Subcutaneous adipose tissue (tissue), 4 donors: ENCODE results near the gene TMEM117. TPM values are rescaled to one million over a fixed set of nuclear protein-coding genes. Genes with fewer than 3 reads are reported as not detected.

ENCODE experiments used
- total RNA-seq, 4 donors: library from RNA; depleted of rRNA; stranded (reverse); fragments of >200 nt; gene quantifications; one replicate each; pipeline ENCODE4 v1.1.0, GENCODE V29; 2016
- TF ChIP-seq, protein P1 (sequence below): fragments of 450-650 bp; IDR thresholded peaks from one replicate; pipeline ENCODE4 v1.5.1; 2016; ENCODE audit warnings: low read depth, mild to moderate bottlenecking, control low read depth, antibody characterized with exemption, moderate library complexity

The TMEM117 gene
- total RNA-seq, 4 donors from 2014 or later = 3.8 to 9.1 (median 7.6) TPM

DNA sequence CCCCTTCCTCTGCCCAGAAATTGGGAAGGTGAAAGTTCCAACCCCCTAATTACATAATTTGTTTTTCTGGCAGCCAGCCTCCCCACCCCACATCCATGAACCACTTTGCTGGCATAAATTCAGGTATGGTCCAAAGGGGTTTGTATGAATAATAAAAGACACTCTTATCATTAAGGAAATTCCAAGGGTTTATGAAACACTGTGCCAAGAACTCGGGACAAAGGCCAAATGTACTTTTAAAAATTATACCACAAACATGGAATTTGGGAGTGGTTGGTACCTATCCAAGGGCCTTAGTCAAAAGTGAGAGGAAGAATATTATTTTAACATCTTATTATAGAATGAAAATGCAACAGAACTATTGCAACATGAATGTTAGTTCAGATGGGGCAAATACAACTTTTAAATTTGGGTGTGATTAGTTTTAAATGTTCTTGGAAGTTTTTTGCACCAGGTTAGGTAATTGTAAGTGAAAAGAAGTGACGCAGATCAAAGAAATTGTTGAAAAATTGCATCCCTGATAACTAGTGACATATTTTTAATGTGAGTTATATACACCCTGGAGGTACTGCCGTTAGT, 217.8 kb downstream of the TMEM117 start:
- TF ChIP-seq, protein P1, sequence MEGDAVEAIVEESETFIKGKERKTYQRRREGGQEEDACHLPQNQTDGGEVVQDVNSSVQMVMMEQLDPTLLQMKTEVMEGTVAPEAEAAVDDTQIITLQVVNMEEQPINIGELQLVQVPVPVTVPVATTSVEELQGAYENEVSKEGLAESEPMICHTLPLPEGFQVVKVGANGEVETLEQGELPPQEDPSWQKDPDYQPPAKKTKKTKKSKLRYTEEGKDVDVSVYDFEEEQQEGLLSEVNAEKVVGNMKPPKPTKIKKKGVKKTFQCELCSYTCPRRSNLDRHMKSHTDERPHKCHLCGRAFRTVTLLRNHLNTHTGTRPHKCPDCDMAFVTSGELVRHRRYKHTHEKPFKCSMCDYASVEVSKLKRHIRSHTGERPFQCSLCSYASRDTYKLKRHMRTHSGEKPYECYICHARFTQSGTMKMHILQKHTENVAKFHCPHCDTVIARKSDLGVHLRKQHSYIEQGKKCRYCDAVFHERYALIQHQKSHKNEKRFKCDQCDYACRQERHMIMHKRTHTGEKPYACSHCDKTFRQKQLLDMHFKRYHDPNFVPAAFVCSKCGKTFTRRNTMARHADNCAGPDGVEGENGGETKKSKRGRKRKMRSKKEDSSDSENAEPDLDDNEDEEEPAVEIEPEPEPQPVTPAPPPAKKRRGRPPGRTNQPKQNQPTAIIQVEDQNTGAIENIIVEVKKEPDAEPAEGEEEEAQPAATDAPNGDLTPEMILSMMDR = no peak

DNA sequence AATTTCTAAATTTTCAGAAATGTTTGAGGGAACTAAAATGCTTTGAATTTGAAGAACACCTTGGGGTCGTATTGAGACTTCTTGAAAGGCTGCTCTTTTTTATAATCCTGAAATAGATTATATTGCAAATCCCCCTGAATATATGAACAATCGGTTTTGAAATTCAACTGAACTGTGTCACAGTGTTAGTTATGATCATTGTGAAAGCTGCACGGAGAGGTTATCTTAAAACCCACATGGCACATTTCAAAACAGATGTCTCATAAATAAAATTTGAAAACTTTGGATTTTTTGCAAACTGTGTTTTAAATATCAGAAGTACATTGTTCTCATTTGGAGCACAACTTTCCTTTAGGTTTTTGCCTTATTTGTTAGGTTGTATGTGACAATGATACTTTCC, 218.4 kb downstream of the TMEM117 start:
- TF ChIP-seq, protein P1 = no peak

DNA sequence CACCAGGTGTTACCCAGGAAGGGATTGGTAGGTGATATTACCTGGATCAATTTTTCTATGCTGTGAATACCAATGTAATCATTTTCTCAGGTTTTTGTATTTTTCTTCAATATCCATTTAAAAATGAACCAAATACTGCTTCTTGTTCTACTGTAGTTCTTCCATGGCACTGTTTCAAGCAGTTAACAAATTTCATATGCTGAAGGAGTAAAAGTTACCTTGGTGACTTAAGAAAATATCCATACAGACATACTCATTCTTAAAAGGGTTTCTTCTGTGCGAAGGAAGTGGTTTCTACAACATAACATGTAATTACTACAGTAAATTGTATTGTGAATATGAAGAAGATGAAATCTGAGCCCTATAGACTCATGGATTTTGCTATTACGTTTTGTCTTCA, 222.5 kb downstream of the TMEM117 start:
- TF ChIP-seq, protein P1 = no peak

DNA sequence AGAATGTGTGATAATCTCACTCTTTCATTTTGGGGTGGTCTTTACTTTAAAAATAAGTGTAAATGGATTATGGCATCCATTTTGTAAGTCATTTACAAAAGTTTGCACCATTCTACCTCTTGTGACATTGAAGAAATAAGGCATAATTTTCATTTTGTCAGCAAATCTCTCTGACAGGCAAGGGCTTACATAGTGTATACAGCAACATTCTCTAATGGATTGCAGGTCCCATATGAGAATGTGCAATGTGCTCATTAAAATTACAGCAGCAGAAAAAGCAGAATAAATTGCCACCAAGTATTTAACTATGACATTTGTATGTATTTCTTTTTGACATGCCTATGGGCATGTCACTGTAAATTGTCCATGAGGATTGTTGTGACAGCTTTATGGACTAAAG, 223.6 kb downstream of the TMEM117 start:
- TF ChIP-seq, protein P1 = no peak

DNA sequence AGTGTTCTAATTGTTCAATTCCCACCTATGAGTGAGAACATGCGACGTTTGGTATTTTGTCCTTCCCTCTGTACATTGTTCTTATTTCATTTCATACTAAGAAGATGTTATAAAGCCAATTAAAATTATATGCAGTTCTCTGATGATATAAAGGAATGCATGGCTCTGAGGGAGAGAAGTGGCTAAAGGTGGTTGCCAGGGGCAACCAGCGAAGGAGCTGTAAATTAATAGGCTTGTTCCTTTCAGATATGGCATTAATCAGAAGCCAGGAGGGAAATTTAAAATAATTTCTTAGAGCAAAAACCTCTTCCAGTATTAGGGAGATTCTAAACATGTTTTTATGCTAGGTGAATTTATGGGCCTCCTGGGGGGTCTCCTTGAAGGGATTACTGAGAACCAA, 227.8 kb downstream of the TMEM117 start:
- TF ChIP-seq, protein P1 = no peak

DNA sequence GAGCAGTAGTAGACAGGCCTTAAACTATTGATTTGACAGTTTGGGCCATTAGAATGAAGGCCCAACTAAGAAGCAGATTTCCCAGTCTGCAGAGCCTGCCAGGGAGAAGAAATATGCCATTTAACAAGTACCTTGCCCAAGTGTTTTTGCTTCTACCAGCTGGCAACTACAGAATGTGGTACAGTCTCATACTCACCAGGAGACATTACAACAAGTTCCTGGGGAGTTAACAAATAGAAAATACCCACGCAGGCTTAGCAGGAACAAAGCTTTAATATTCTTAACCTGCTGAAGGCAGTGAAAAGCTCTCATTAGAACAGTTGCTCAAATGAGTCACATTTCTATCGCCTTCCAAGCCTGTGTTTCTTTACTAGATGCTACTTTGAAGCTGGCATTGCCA, 241.0 kb downstream of the TMEM117 start:
- TF ChIP-seq, protein P1 = no peak

DNA sequence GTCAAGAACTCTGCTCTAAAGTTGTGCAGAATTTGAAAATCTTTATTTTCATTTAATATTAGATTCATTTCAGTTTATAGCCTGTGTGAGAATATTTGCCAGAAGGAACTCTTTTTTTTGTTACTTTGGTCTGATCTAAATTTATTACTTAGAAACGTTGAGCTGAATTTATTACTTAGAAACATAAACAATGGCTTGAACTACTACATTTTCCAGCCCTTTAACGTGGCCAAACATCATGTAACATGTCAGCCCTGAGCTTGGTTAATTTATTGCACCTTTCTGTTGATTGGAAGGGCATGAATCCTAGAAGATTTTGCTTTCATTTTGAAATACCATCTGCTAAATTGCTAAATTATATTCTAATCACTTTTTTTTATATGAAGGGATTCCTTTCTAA, 241.4 kb downstream of the TMEM117 start:
- TF ChIP-seq, protein P1 = no peak
